ENCODE results near the gene PPP4R3A. TPM values are rescaled to one million over a fixed set of nuclear protein-coding genes. Genes with fewer than 3 reads are reported as not detected.
"Not testable (repeated sequence)": the region's sequence is repeated elsewhere in the genome, so short reads cannot be mapped to it uniquely, and the experiment has no call there.

PPP4R3A gene
- total RNA-seq, 1 experiment from 2014 or later = 148 TPM

DNA sequence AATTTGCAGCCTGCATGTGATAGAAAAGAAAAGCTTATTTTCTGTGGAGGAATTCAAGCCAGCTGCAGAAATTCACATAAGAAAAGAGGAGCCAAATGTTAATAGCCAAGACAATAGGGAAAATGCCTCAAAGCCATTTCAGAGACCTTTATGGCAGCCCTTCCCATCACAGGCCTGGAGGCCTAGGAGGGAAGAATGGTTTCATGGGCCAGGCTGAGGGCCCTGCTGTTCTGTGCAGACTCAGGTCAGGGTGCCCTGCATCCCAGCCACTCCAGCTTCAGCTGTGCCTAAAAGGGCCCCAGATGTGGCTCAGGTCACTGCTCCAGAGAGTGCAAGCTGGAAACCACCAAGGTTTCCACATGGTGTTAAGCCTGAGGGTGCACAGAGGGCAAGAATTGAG, 71.3 kb downstream of the PPP4R3A start:
- Histone ChIP-seq H3K79me2 (ENCODE audit: insufficient read depth, low read length) (no peaks in the 10 kb centered on the region), H3K56ac (ENCODE audit: insufficient read length, low read depth, low read length) (no peak overlapping the region)

DNA sequence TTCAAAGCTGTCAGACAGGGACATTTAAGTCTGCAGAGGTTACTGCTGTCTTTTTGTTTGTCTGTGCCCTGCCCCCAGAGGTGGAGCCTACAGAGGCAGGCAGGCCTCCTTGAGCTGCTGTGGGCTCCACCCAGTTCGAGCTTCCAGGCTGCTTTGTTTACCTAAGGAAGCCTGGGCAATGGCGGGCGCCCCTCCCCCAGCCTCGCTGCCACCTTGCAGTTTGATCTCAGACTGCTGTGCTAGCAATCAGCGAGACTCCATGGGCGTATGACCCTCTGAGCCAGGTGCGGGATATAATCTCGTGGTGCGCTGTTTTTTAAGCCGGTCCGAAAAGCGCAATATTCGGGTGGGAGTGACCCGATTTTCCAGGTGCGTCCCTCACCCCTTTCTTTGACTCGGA, 73.8 kb downstream of the PPP4R3A start:
- H3K14ac ChIP-seq (ENCODE audit: insufficient read depth, low read length); H3K9ac ChIP-seq (ENCODE audit: extremely low read depth, insufficient read length, low read length); H2BK12ac ChIP-seq (ENCODE audit: insufficient read length, low read depth, low read length); H3K4me1 Mint-ChIP-seq; DNase-seq; H3K27me3 Mint-ChIP-seq (ENCODE audit: low read depth); H3T11ph ChIP-seq (ENCODE audit: low read length); H2AK5ac ChIP-seq (ENCODE audit: insufficient read length, low read length); H3K4me3 Mint-ChIP-seq; H3K23ac ChIP-seq (ENCODE audit: insufficient read length, low read depth, low read length); H3K56ac ChIP-seq (ENCODE audit: insufficient read length, low read depth, low read length); H3K79me1 ChIP-seq (ENCODE audit: insufficient read depth, low read depth, low read length, poor library complexity, severe bottlenecking); H2BK120ac ChIP-seq (ENCODE audit: low read depth, low read length, poor library complexity, severe bottlenecking); H3K27me3 ChIP-seq (ENCODE audit: insufficient read depth, low read length); H2AFZ ChIP-seq (ENCODE audit: low read length); H2BK5ac ChIP-seq (ENCODE audit: insufficient read length, low read length); H4K5ac ChIP-seq (ENCODE audit: insufficient read length, low read depth, low read length); H3K27ac Mint-ChIP-seq; H3K18ac ChIP-seq (ENCODE audit: insufficient read length, low read depth, low read length); H2BK20ac ChIP-seq (ENCODE audit: low read depth, low read length, poor library complexity, severe bottlenecking); H3K27ac ChIP-seq (ENCODE audit: insufficient read length, low read depth, low read length); H4K8ac ChIP-seq (replicated peaks; ENCODE audit: insufficient read length, low read depth, low read length); H3K23me2 ChIP-seq (ENCODE audit: insufficient read length, low read depth, low read length, poor library complexity, severe bottlenecking); H3K4me1 ChIP-seq (ENCODE audit: insufficient read depth, low read length); H2BK15ac ChIP-seq (ENCODE audit: low read depth, low read length); H3K4ac ChIP-seq (ENCODE audit: low read depth, low read length); H4K91ac ChIP-seq (ENCODE audit: insufficient read length, low read depth, low read length); H3K4me2 ChIP-seq (ENCODE audit: insufficient read depth, insufficient read length, low read length); H3K79me2 ChIP-seq (ENCODE audit: insufficient read depth, low read length); H4K20me1 ChIP-seq (ENCODE audit: control insufficient read depth, insufficient read depth, insufficient read length): not testable (repeated sequence)
- Mint-ChIP-seq H3K9me3 (peaks cover 34 to 38% of the 10 kb centered on the region in 2 experiments), H3K36me3 (ENCODE audit: insufficient read depth in 1 of 3, low read depth in 3 of 3) (peaks cover 25 to 33% (median 26%) of the 10 kb centered on the region in 3 experiments)
- WGBS (ENCODE audit: extremely low coverage, insufficient read length, low lambda C conversion rate) = no CpG with 5 or more reads among the region's 16 CpGs
- peaks cover 12% of the 10 kb centered on the region for H3K9me3 ChIP-seq (ENCODE audit: control insufficient read depth, low read depth, low read length)

More for the DNA sequence above, 71.3 kb downstream of the PPP4R3A start:
- no peak overlapping the region for H3K4me3 Mint-ChIP-seq
- Histone ChIP-seq H3K9me3 (ENCODE audit: control insufficient read depth, low read depth, low read length) (peaks cover 12% of the 10 kb centered on the region), H3K4me1 (ENCODE audit: insufficient read depth, low read length) (no peaks in the 10 kb centered on the region), H3K4ac (ENCODE audit: low read depth, low read length) (no peak overlapping the region), H3K27ac (ENCODE audit: insufficient read length, low read depth, low read length) (no peak overlapping the region), H2BK120ac (ENCODE audit: low read depth, low read length, poor library complexity, severe bottlenecking) (no peak overlapping the region), H2AK5ac (ENCODE audit: insufficient read length, low read length) (no peak overlapping the region), H3K23ac (ENCODE audit: insufficient read length, low read depth, low read length) (no peak overlapping the region), H2BK12ac (ENCODE audit: insufficient read length, low read depth, low read length) (no peak overlapping the region), H3K14ac (ENCODE audit: insufficient read depth, low read length) (no peak overlapping the region), H2BK20ac (ENCODE audit: low read depth, low read length, poor library complexity, severe bottlenecking) (no peak overlapping the region), H4K91ac (ENCODE audit: insufficient read length, low read depth, low read length) (no peak overlapping the region), H2BK15ac (ENCODE audit: low read depth, low read length) (no peak overlapping the region), H3T11ph (ENCODE audit: low read length) (no peak overlapping the region), H3K27me3 (ENCODE audit: insufficient read depth, low read length) (no peaks in the 10 kb centered on the region), H3K23me2 (ENCODE audit: insufficient read length, low read depth, low read length, poor library complexity, severe bottlenecking) (no peaks in the 10 kb centered on the region), H4K5ac (ENCODE audit: insufficient read length, low read depth, low read length) (no peak overlapping the region), H4K8ac (replicated peaks; ENCODE audit: insufficient read length, low read depth, low read length) (no peak overlapping the region), H3K18ac (ENCODE audit: insufficient read length, low read depth, low read length) (no peak overlapping the region), H4K20me1 (ENCODE audit: control insufficient read depth, insufficient read depth, insufficient read length) (no peaks in the 10 kb centered on the region), H2BK5ac (ENCODE audit: insufficient read length, low read length) (no peak overlapping the region), H3K79me1 (ENCODE audit: insufficient read depth, low read depth, low read length, poor library complexity, severe bottlenecking) (no peaks in the 10 kb centered on the region), H3K9ac (ENCODE audit: extremely low read depth, insufficient read length, low read length) (no peak overlapping the region), H3K4me2 (ENCODE audit: insufficient read depth, insufficient read length, low read length) (no peak overlapping the region), H2AFZ (ENCODE audit: low read length) (no peak overlapping the region)
- no peak for DNase-seq
- TF ChIP-seq, protein P1, sequence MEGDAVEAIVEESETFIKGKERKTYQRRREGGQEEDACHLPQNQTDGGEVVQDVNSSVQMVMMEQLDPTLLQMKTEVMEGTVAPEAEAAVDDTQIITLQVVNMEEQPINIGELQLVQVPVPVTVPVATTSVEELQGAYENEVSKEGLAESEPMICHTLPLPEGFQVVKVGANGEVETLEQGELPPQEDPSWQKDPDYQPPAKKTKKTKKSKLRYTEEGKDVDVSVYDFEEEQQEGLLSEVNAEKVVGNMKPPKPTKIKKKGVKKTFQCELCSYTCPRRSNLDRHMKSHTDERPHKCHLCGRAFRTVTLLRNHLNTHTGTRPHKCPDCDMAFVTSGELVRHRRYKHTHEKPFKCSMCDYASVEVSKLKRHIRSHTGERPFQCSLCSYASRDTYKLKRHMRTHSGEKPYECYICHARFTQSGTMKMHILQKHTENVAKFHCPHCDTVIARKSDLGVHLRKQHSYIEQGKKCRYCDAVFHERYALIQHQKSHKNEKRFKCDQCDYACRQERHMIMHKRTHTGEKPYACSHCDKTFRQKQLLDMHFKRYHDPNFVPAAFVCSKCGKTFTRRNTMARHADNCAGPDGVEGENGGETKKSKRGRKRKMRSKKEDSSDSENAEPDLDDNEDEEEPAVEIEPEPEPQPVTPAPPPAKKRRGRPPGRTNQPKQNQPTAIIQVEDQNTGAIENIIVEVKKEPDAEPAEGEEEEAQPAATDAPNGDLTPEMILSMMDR (conservative IDR thresholded peaks at IDR 0.05) = no peak
- H3K4me1 Mint-ChIP-seq = peaks cover 0 to 9% of the 10 kb centered on the region in 2 experiments; a peak in 3 of 4 replicates
- no peaks in the 10 kb centered on the region for H3K27me3 Mint-ChIP-seq (ENCODE audit: low read depth)
- H3K36me3 Mint-ChIP-seq (ENCODE audit: insufficient read depth in 1 of 3, low read depth in 3 of 3) = peaks cover 25 to 37% (median 26%) of the 10 kb centered on the region in 3 experiments
- no peak overlapping the region for H3K27ac Mint-ChIP-seq
- peaks cover 38 to 41% of the 10 kb centered on the region in 2 experiments for H3K9me3 Mint-ChIP-seq
